HG03460 (cell line): Measurements from ENCODE around the gene ZBED6.
A peak's percentile ranks its signal among the peaks of the same experiment; 100 is the strongest.
"Not testable (repeated sequence)": the region's sequence is repeated elsewhere in the genome, so short reads cannot be mapped to it uniquely, and the experiment has no call there.

ENCODE experiments used
- ATAC-seq: cut with Tn5 transposase; IDR thresholded peaks from one replicate; pipeline ENCODE4 v1.9.1; 2021; ENCODE audit not compliant: unreplicated experiment

The ZBED6 gene

GRCh38 chr1:203778146-203778545 is 17.3 kb upstream of the ZBED6 start:
- ATAC-seq: no peak

DNA sequence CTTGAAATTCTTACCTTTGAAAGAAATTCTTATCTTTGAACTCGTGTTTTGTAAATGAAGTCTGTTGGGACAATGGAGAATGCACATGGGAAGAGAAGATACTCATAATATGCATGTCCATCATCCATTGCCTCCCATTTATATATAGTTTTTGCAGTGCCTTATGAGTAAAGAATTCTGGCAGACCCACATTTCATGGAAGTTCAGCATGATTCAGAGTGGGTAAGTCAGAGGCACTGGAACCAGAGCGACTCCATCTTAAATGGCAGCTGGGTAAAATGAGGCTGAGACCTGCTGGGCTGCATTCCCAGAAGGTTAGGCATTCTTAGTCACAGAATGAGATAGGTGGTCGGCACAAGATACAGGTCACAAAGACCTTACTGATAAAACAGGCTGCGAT is 16.6 kb upstream of the ZBED6 start:
- ATAC-seq: no peak

DNA sequence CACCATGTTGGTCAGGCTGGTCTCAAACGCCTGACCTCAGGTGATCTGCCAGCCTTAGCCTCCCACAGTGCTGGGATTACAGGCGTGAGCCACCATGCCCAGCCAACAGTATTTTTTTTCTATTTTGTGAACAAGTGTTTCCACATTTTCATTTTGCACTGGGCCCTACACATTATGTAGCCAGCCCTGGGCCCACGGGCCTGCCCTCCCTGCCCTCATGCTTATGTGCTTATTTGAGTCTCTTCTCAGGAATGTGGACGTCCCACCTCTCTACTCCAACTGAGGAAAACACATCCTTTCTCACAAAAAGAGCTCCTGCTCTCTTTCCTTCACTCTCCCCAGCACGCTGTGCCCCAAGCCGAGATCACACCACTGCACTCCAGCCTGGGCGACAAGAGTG is 13.5 kb upstream of the ZBED6 start:
- no peak for ATAC-seq

GRCh38 chr1:203789966-203790365 is 5.5 kb upstream of the ZBED6 start:
- no peak for ATAC-seq

- ATAC-seq: no peak
These were observed 3.9 kb upstream of the ZBED6 start for GRCh38 chr1:203791498-203791897.

DNA sequence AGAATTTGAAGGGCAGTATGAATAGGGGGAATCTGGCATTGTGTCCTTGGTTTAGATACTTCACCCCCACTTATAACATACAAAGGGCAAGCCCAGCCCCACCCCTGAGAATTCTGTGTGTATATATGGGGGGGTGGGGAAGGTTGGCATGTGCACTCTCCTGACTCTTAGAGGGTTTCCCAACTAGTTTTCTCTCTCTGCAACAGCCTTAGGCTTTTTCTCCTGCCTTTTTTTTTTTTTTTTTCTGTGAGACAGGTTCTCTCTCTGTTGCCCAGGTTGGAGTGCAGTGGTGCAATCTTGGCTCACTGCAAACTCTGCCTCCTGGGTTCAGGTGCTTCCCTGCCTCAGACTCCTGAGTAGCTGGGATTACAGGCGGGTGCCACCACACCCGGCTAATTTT is 2.9 kb upstream of the ZBED6 start:
- ATAC-seq: no peak

DNA sequence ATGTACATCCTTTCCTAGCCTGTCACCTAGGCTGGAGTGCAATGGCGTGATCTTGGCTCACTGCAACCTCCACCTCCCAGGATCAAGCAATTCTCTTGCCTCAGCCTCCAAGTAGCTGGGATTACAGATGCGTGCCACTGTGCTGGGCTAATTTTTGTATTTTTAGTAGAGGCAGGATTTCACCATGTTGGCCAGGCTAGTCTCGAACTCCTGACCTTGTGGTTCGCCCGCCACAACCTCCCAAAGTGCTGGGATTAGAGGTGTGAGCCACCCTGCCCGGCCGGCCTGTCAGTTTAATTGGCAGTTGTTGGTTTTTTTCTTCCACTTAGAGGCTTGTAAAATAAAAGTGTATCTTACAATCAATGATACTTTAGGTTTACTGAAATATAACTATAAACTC is 1.9 kb upstream of the ZBED6 start:
- not testable (repeated sequence) for ATAC-seq

- no peak for ATAC-seq
These were observed 521 bp upstream of the ZBED6 start for GRCh38 chr1:203794764-203795440.

DNA sequence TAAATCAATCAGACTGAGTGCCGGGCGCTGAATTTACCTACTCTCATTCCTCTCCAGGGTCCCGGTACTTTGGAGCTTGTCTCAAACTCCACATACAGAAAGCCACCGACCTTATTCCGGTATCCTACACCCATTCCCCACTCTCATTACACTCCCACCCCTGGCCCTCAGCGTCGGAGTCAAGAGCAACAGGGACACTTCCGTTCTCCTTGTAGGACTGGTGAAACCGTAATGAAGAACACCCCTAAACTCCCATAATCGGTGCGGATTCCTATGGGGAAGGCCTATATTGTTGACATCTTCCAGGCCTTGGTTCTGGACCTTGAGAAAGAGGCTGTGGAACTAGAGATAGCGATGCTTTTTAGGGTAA is 798 bp downstream of the ZBED6 start:
- peak; percentile 20 for ATAC-seq

- ATAC-seq: no peak
These were observed 1.8 kb downstream of the ZBED6 start for GRCh38 chr1:203797216-203797615.

DNA sequence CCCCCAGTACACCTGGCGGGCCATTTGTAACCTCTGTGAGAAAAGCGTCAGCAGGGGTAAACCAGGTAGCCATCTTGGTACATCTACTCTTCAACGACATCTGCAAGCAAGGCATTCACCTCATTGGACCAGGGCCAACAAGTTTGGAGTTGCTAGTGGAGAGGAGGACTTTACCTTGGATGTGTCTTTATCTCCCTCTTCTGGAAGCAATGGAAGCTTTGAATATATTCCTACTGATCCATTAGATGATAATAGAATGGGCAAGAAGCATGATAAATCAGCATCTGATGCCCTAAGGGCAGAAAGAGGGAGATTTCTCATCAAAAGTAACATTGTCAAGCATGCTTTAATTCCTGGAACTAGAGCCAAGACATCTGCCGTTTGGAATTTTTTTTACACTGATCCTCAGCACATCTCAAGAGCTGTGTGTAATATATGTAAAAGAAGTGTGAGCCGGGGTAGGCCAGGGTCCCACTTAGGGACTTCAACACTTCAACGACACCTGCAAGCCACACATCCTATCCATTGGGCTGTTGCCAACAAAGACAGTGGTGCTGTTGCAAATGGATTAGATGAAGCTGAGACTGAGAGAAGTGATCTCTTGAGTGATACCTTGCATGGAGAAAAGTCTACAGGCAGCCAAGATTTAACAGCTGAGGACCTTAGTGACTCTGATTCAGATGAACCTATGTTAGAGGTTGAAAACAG is 2.7 kb downstream of the ZBED6 start:
- ATAC-seq: no peak

DNA sequence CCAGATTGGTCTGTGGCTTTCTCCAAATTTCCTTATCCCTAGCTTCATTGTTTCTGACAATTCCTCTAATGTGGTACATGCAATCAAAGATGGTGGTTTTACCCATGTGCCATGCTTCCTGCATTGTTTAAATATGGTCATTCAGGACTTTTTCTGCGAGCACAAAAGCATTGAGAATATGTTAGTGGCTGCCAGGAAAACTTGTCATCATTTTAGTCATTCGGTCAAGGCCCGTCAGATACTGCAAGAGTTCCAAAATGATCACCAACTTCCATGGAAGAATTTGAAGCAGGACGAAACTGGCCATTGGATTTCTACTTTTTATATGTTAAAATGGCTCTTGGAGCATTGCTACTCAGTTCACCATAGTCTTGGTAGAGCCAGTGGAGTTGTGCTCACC is 3.7 kb downstream of the ZBED6 start:
- no peak for ATAC-seq

GRCh38 chr1:203799971-203800370 is 4.5 kb downstream of the ZBED6 start:
- no peak for ATAC-seq

GRCh38 chr1:203805689-203806088 is 10.3 kb downstream of the ZBED6 start:
- ATAC-seq: no peak

DNA sequence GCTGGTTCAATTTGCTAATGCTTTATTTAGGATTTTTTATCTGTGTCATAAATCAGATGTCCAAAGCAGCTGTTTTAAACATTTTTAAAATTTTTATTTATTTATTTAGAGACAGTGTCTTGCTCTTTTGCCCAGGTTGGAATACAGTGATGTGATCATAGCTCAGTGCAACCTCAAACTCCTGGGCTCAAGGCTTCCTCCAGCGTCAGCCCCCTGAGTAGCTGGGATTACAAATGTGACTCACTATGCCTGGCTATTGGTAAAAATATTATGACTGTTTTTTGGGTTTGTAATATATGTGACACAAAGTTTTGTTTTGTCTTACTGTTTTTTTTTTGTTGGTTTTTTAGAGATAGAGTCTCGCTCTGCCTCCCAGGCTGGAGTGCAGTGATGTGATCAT is 11.8 kb downstream of the ZBED6 start:
- ATAC-seq: no peak

- ATAC-seq: no peak
These were observed 18.3 kb downstream of the ZBED6 start for GRCh38 chr1:203813581-203814341.

DNA sequence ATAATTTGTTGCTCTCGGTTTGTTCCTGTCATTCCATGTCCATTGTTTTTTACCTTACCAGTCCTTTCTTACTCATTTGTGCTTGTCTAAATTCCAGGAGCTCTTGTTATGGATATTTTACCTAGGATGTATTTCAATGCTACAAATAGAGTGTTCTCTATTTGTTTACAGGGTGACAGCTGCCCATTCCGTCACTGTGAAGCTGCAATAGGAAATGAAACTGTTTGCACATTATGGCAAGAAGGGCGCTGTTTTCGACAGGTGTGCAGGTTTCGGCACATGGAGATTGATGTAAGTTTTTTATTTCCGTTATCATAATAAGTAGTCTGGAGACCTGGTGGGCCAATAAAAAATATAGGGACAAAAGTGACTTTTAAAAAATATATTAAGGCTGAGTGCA is 23.0 kb downstream of the ZBED6 start:
- no peak for ATAC-seq

DNA sequence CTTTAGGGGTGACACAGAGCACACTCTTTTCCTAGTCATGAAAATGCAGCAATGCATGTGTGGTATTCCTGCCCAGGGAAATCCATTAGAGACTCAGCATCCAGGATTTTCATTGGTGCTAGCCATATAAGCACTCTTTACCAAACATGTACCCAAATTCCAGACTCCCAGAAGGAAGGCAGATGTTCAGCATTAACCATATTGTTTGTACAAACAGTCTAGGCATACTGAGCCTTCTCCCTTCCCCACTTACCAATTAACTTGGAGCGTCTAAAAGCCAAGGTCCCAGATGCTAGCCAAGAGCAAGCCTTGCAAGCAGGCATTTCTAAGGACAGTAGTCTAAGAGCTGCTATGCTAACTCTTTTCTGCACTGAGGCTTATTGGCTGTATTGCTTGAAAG is 27.9 kb downstream of the ZBED6 start:
- ATAC-seq: no peak

- ATAC-seq: no peak
These were observed 30.8 kb downstream of the ZBED6 start for GRCh38 chr1:203826175-203826574.

DNA sequence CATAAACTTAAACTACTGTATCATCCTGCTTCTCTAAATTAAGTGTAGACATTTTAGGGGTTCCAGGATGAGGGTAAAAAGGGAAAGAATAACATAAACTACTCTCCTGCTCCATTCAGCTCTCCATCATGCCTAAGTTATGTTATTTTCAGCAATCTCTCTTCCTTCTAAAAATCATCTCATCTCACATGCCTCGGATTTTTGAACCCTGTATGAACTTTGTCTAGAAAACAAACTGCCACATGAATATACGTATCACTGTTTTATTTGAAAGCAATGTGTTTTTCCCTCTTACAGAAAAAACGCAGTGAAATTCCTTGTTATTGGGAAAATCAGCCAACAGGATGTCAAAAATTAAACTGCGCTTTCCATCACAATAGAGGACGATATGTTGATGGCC is 32.6 kb downstream of the ZBED6 start:
- ATAC-seq: no peak

DNA sequence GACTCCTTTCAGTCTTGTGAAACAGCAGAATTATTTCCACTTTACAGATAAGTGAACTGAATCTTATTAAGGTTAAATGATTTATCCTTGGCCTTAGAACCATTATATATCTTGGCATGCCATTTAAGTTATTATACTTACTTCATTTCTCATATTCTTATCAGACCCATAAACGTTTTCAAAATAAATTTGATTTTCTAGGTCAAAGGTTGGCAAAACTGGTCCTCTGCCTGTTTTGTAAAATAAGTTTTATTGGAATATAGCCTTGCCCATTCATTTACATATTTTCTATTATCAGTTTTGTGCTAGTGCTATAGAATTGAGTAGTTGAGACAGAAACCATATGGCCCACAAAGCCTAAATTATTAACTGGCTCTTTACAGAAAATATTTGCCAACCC is 33.1 kb downstream of the ZBED6 start:
- no peak for ATAC-seq

GRCh38 chr1:203829247-203829646 is 33.8 kb downstream of the ZBED6 start:
- ATAC-seq: not testable (repeated sequence)
